Activated CD4-positive, alpha-beta T cell treated with anti-CD3 and anti-CD28 coated beads for 36 hours (primary cell): ENCODE measurements around the gene C12orf42. TPM values are rescaled to one million over a fixed set of nuclear protein-coding genes. Genes with fewer than 3 reads are reported as not detected.
"Not testable (repeated sequence)": the region's sequence is repeated elsewhere in the genome, so short reads cannot be mapped to it uniquely, and the experiment has no call there.

Experiments
- ATAC-seq: fragments of 200-7000 bp; cut with Tn5 transposase; one replicate; pipeline ENCODE4 v1.10.0; 2021; ENCODE audit warnings: mild to moderate bottlenecking, moderate library complexity
- CTCF ChIA-PET: fragments of 350-600 bp; sonication (Branson Sonifier 250); formaldehyde crosslinking; loops from one replicate; lab custom pipeline; 2021; ENCODE audit warnings: antibody characterized with exemption; lab: Charles Lee
- POLR2A ChIA-PET: fragments of 350-600 bp; sonication (Branson Sonifier 250); formaldehyde crosslinking; loops from one replicate; lab custom pipeline; 2021; ENCODE audit warnings: antibody characterized with exemption, inconsistent platforms; lab: Charles Lee
- DNase-seq: peaks from one replicate; pipeline ENCODE4 v3.0.0-alpha.2; 2020
- H3K27ac Mint-ChIP-seq: one replicate; pipeline ENCODE4 v1.8.0; 2021; ENCODE audit warnings: mixed read lengths
- H3K27me3 Mint-ChIP-seq: one replicate; pipeline ENCODE4 v1.8.0; 2021; ENCODE audit warnings: mixed read lengths
- H3K36me3 Mint-ChIP-seq: one replicate; pipeline ENCODE4 v1.8.0; 2021; ENCODE audit warnings: low read depth, mixed read lengths
- H3K4me1 Mint-ChIP-seq: one replicate; pipeline ENCODE4 v1.8.0; 2021; ENCODE audit warnings: mixed read lengths
- H3K4me3 Mint-ChIP-seq: one replicate; pipeline ENCODE4 v1.8.0; 2021; ENCODE audit warnings: mild to moderate bottlenecking, moderate library complexity, mixed read lengths
- H3K9me3 Mint-ChIP-seq: one replicate; pipeline ENCODE4 v1.8.0; 2021; ENCODE audit warnings: low read depth, mixed read lengths
- intact Hi-C, 2 experiments: fragments of 100-400 bp; cut with DNase I in 1 of 2; cut with micrococcal nuclease in 1 of 2; formaldehyde crosslinking; loops; one replicate each; pipeline versions ENCODE4 v1.14.2 to v1.15.1; 2022 to 2024; cut with DNase I, micrococcal nuclease
- total RNA-seq, 2 experiments: library from RNA; stranded (reverse); gene quantifications; one replicate each; pipeline ENCODE4 v1.2.3, GENCODE V29; 2021

C12orf42 gene
- total RNA-seq, 2 experiments from 2014 or later, result 0.23 TPM; not detected in 1

DNA sequence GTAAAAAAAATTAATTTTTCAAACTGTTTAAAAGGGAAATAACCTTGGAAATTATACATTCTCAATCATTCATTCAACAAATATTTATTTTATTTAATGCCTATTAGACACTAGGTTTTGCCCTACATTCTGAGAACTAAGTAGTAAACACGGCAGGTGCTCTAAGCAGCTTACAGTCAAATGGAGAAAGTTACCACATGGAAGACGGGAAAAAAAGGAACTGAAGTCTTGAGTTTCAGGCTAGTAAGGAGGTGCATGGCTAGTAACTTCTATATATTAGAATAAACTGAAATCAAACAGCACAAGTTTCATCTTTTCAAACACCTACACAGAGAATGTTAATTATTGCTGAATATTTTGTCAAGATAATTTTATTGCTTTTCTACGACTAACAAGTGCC, 52.9 kb downstream of the C12orf42 start:
- DNase-seq (no peak), ATAC-seq (no peak)
- no peak overlapping the region for H3K27ac Mint-ChIP-seq
- H3K36me3 Mint-ChIP-seq, result no peaks in the 10 kb centered on the region
- H3K4me3 Mint-ChIP-seq, result no peak overlapping the region
- peaks cover 3% of the 10 kb centered on the region for H3K9me3 Mint-ChIP-seq
- intact Hi-C loops, result loop anchor here (5.0 kb wide), 2 partner anchors 54 to 171 kb away; partner anchors contain the start of gene C12orf42 (in 1 of the 2)
- H3K4me1 Mint-ChIP-seq, result peaks cover 18% of the 10 kb centered on the region
- H3K27me3 Mint-ChIP-seq, result no peaks in the 10 kb centered on the region
- CTCF ChIA-PET, result no interaction called here
- POLR2A ChIA-PET, result no interaction called here

DNA sequence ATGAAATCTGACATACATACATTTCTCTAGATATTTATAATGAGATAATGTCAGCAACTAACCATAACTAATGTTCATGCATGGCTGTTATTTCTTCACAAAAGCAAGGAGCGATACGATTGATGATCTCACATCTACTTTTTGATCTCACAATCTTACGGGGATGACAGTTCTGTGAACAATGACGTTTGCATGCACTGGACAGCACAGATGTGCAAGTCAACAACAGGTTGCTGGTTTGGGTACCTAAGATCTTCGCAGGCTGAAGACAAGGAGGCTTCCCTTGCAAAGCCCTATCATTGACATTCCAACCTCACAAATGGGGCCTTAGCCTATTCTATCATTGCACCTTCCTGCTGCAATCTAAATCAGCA, 53.6 kb downstream of the C12orf42 start:
- no peak overlapping the region for H3K27ac Mint-ChIP-seq
- no peak for DNase-seq
- intact Hi-C loops, result loop anchor here (5.0 kb wide), 2 partner anchors 55 to 170 kb away; partner anchors contain the start of gene C12orf42 (in 1 of the 2)
- peaks cover 2% of the 10 kb centered on the region for H3K9me3 Mint-ChIP-seq
- no peak for ATAC-seq
- H3K4me3 Mint-ChIP-seq, result no peak overlapping the region
- peaks cover 18% of the 10 kb centered on the region for H3K4me1 Mint-ChIP-seq
- CTCF ChIA-PET, result no interaction called here
- H3K27me3 Mint-ChIP-seq, result no peaks in the 10 kb centered on the region
- peaks cover under 1% of the 10 kb centered on the region for H3K36me3 Mint-ChIP-seq
- POLR2A ChIA-PET, result no interaction called here

DNA sequence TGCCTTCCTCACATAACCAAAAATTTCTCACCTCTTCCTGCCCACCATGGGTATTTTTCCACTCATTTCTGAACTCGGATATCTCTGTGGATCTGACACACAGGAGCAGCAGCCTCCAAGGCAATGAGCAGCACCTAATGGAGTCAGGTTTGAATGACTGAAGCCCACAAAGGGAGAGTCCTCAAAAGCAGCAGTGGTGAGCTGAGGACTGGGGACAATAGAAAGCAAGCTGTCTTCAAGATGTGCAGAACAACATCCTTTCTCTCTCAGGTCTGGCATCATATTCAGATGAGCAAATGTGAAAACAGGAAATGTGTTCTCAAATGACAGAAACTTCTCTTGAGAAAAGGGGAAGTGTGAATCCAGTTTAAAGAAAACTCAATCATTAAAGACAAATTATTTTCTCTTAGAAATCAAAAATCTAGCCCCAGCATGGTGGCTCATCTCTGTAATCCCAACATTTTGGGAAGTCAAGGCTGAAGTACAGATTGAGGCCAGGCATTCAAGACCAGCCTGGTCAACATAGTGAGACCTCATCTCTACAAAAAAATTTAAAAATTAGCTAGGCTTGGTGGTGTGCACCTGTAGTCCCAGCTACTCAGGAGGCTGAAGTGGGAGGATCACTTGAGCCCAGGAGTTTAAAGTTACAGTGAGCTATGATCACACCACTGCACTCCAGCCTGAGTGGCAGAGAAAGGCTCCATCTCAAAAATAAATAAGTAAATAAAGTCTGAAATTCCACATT, 54.2 kb downstream of the C12orf42 start:
- DNase-seq, result peak; percentile 40
- Mint-ChIP-seq H3K9me3 (peaks cover 3% of the 10 kb centered on the region), H3K4me1 (peaks cover 18% of the 10 kb centered on the region), H3K4me3 (peak overlapping the region; percentile 2), H3K27ac (peak overlapping the region; percentile 44), H3K27me3 (no peaks in the 10 kb centered on the region), H3K36me3 (peaks cover 2% of the 10 kb centered on the region)
- POLR2A ChIA-PET, result no interaction called here
- CTCF ChIA-PET, result no interaction called here
- peak; percentile 97 for ATAC-seq
- intact Hi-C loops, result loop anchor here (5.0 kb wide), 2 partner anchors 56 to 169 kb away; partner anchors contain the start of gene C12orf42 (in 1 of the 2)

DNA sequence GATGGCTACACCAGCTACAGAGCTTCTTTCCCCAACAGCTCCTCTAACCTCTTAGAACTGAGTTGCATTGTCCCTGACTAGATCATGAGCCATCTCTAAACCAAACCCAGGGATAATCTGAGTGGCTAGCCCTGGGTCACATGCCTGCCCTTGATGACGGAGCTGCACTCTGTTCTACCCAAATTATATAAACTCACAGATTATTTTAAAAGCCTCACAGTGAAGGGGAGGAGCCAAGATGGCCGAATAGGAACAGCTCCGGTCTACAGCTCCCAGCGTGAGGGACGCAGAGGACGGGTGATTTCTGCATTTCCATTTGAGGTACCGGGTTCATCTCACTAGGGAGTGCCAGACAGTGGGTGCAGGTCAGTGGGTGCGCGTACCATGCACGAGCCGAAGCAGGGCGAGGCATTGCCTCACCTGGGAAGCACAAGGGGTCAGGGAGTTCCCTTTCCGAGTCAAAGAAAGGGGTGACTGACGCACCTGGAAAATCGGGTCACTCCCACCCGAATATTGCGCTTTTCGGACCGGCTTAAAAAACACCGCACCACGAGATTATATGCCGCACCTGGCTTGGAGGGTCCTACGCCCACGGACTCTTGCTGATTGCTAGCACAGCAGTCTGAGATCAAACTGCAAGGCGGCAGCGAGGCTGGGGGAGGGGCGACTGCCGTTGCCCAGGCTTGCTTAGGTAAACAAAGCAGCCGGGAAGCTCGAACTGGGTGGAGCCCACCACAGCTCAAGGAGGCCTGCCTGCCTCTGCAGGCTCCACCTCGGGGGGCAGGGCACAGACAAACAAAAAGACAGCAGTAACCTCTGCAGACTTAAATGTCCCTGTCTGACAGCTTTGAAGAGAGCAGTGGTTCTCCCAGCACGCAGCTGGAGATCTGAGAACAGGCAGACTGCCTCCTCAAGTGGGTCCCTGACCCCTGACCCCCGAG, 61.3 kb downstream of the C12orf42 start:
- intact Hi-C loops, H3K27me3 Mint-ChIP-seq, CTCF ChIA-PET, POLR2A ChIA-PET, H3K36me3 Mint-ChIP-seq, H3K9me3 Mint-ChIP-seq, H3K4me1 Mint-ChIP-seq: not testable (repeated sequence)
- peak; percentile 20 for DNase-seq
- peak; percentile 74 for ATAC-seq
- Mint-ChIP-seq H3K27ac (peak overlapping the region; percentile 60), H3K4me3 (peak overlapping the region; percentile 54)

DNA sequence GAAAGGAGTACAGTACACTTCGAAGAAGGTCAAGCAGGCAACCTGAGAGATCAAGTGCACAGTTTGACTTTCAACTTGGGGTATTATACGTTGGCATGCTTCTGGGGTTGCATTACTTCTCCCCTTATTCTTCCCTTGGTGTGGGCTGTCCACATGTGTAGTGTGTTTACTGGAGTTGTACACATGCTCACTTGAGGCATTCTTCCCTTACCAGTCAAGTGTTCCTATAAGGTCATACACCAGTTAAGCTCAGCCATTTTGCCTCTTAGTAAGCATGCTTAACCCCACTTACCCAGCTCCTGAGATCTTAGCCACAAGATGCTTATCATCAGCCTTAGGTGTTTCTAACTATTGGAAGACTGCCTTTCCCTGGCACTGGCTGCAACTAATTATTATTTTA, 63.8 kb downstream of the C12orf42 start:
- Mint-ChIP-seq H3K36me3 (peaks cover 2% of the 10 kb centered on the region), H3K9me3 (peaks cover 18% of the 10 kb centered on the region), H3K4me1 (no peaks in the 10 kb centered on the region), H3K27ac (no peak overlapping the region), H3K4me3 (no peak overlapping the region), H3K27me3 (no peaks in the 10 kb centered on the region)
- DNase-seq, result no peak
- ChIA-PET POLR2A (no interaction called here), CTCF (interaction anchor here (0.8 kb wide), 1 partner anchor 9 kb away, joined by 3 read pairs; no protein-coding TSS in a partner anchor)
- intact Hi-C loops, result no loop called here
- no peak for ATAC-seq

DNA sequence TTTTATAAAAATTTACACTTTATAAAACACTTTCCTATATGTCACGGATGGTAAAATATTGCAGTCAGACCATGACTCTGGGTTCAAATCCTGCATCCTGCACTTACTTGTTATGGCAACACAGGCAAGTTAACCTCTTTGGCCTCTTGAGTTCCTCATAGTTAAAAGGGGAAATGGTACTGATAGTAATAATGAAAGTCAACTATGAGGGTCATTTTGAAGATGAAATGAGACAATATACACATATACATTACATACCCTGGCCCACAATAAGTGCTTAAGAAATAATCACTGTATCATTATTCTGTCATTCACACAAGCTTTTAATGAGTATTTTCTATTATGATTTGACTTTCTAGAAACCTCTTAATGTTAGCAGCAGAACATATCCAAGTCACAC, 64.4 kb downstream of the C12orf42 start:
- CTCF ChIA-PET, result interaction anchor here (0.8 kb wide), 1 partner anchor 9 kb away, joined by 3 read pairs; no protein-coding TSS in a partner anchor

DNA sequence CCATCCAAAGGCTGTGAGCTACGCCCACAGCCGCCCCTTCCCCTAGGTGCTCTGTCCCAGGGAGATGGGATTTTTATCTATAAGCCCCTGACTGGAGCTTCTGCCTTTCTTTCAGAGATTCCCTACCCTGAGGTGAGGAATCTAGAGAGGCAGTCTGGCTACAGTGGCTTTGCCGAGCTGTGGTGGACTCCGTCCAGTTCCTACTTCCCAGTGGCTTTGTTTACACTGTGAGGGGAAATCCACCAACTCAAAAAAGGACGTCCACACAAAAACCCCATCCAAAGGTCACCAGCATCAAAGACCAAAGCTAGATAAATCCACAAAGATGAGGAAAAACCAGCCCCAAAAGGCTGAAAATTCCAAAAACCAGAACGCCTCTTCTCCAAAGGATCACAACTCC, 70.1 kb downstream of the C12orf42 start:
- H3K4me1 Mint-ChIP-seq, H3K27me3 Mint-ChIP-seq, CTCF ChIA-PET, DNase-seq, H3K27ac Mint-ChIP-seq, intact Hi-C loops, H3K36me3 Mint-ChIP-seq, ATAC-seq, H3K4me3 Mint-ChIP-seq: not testable (repeated sequence)
- peaks cover 19% of the 10 kb centered on the region for H3K9me3 Mint-ChIP-seq
- POLR2A ChIA-PET, result interaction anchor here (0.7 kb wide), 1 partner anchor 834 kb away, joined by 4 read pairs; no protein-coding TSS in a partner anchor

More for the DNA sequence above, 64.4 kb downstream of the C12orf42 start:
- Mint-ChIP-seq H3K27me3 (no peaks in the 10 kb centered on the region), H3K4me3 (no peak overlapping the region), H3K9me3 (peaks cover 19% of the 10 kb centered on the region), H3K4me1 (no peaks in the 10 kb centered on the region), H3K36me3 (peaks cover 2% of the 10 kb centered on the region), H3K27ac (no peak overlapping the region)
- no peak for DNase-seq
- ATAC-seq, result no peak
- POLR2A ChIA-PET, result no interaction called here
- intact Hi-C loops, result no loop called here

DNA sequence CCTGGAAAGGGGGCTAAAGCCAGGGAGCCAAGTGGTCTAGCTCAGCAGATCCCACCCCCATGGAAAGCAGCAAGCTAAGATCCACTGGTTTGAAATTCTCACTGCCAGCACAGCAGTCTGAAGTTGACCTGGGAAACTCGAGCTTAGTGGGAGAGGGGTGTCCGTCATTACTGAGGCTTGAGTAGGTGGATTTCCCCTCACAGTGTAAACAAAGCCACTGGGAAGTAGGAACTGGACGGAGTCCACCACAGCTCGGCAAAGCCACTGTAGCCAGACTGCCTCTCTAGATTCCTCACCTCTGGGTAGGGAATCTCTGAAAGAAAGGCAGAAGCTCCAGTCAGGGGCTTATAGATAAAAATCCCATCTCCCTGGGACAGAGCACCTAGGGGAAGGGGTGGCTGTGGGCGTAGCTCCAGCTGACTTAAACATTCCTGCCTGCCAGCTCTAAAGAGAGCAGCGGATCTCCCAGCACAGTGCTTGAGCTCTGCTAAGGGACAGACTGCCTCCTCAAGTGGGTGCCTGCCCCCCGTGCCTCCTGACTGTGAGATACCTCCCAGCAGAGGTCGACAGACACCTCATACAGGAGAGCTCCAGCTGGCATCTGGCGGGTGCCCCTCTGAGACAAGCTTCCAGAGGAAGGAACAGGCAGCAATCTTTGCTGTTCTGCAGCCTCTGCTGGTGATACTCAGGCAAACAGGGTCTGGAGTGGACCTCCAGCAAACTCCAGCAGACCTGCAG, 70.8 kb downstream of the C12orf42 start:
- POLR2A ChIA-PET, intact Hi-C loops, DNase-seq, H3K4me3 Mint-ChIP-seq, H3K4me1 Mint-ChIP-seq, ATAC-seq, H3K27ac Mint-ChIP-seq, H3K27me3 Mint-ChIP-seq, H3K36me3 Mint-ChIP-seq: not testable (repeated sequence)
- CTCF ChIA-PET, result interaction anchor here (0.7 kb wide), 1 partner anchor 1011 kb away, joined by 3 read pairs; no protein-coding TSS in a partner anchor
- H3K9me3 Mint-ChIP-seq, result peaks cover 19% of the 10 kb centered on the region

DNA sequence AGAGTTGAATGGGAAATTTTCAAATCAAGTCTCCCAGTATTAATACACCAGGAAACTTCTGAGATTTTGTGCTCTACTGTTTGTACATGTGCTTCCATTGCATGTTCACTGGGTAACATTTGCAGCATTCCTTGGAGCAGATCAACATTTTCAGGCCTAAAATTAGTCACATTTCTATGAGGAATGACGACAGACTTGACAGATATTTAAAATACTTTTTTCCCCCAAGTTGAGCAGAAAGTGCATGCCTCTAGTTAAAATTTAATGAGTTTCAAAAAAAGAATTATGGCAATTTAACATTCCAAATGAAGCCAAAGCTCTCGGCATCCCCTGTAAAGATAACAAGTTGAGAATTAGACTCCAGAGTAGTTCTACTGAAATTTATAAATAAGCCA, 72.3 kb downstream of the C12orf42 start:
- no peaks in the 10 kb centered on the region for H3K27me3 Mint-ChIP-seq
- ATAC-seq (no peak), DNase-seq (no peak)
- H3K4me1 Mint-ChIP-seq, result no peaks in the 10 kb centered on the region
- POLR2A ChIA-PET, result no interaction called here
- H3K4me3 Mint-ChIP-seq, result no peak overlapping the region
- CTCF ChIA-PET, result no interaction called here
- no peaks in the 10 kb centered on the region for H3K36me3 Mint-ChIP-seq
- intact Hi-C loops, result no loop called here
- H3K9me3 Mint-ChIP-seq, result peaks cover 15% of the 10 kb centered on the region
- H3K27ac Mint-ChIP-seq, result no peak overlapping the region

DNA sequence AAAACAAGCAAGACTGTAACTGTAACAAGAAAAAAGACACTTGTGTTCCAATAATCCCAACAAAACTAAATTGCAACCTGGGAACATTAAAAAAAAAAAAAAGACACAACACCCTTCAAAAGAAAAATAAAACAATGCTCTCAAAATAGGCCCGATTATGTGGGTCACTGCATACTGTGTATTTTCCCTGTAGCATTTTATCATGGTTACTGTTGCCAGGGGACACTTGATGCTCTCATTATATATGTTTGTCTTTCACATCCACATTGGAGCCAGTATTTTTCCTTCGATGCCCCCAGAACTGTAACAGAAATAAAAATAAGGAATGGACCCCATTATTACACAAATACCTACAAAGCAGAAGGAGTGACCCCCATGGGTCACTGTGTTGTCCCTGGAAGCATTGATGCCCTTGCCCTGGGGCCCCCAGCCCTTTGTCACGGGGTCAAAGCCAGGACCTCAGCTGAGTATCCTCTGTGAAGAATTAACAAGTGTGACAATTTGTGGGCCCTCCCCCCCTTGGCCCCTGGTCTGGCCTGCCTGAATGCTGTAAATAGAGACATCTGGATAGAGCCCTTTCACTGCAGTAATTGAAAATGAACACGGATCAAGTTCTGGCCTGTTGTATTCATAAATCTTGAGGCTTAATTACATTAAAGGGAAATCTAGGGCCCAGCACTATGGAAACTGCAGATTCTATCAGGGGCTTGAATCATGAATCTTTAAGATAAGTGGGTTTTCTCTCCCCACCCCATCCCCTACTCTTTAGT, 72.8 kb downstream of the C12orf42 start:
- peaks cover 11% of the 10 kb centered on the region for H3K9me3 Mint-ChIP-seq
- ChIA-PET CTCF (no interaction called here), POLR2A (no interaction called here)
- DNase-seq (no peak), ATAC-seq (no peak)
- no peaks in the 10 kb centered on the region for H3K36me3 Mint-ChIP-seq
- H3K27ac Mint-ChIP-seq, result no peak overlapping the region
- no peaks in the 10 kb centered on the region for H3K27me3 Mint-ChIP-seq
- intact Hi-C loops, result no loop called here
- H3K4me1 Mint-ChIP-seq, result no peaks in the 10 kb centered on the region
- H3K4me3 Mint-ChIP-seq, result no peak overlapping the region
